Measurements from ENCODE around the gene CD14. TPM values are rescaled to one million over a fixed set of nuclear protein-coding genes. Genes with fewer than 3 reads are reported as not detected.
"Not testable (repeated sequence)": the region's sequence is repeated elsewhere in the genome, so short reads cannot be mapped to it uniquely, and the experiment has no call there.

Gene CD14
- total RNA-seq, 1 donor from 2014 or later: 0.17 TPM

DNA sequence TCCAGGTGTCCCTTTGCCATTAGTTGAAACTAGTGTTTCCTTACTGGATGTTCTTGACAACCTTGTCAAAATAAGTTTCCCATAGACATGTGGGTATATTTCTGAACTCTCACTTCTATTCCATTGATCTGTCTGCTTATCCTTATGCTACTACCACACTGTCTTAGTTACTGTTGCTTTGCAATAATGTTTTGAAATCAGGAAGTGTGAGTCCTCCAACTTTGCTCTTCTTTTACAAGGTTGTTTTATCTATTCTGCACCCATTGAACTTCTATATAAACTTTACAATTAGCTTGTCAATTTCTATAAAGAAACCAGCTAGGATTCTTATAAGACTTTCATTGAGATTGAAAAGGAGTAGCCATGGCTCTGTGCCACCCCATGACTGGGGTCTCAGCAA is 24.3 kb downstream of the CD14 start:
- peak; percentile 11 for DNase-seq (ENCODE audit: extremely low spot score, unreplicated experiment)
- Mint-ChIP-seq H3K27ac (no peak overlapping the region), H3K36me3 (no peaks in the 10 kb centered on the region), H3K9me3 (peaks cover 4% of the 10 kb centered on the region), H3K4me1 (ENCODE audit: unreplicated experiment) (no peaks in the 10 kb centered on the region), H3K4me3 (no peak overlapping the region), H3K27me3 (peaks cover 3% of the 10 kb centered on the region)
- TF ChIP-seq, protein P1, sequence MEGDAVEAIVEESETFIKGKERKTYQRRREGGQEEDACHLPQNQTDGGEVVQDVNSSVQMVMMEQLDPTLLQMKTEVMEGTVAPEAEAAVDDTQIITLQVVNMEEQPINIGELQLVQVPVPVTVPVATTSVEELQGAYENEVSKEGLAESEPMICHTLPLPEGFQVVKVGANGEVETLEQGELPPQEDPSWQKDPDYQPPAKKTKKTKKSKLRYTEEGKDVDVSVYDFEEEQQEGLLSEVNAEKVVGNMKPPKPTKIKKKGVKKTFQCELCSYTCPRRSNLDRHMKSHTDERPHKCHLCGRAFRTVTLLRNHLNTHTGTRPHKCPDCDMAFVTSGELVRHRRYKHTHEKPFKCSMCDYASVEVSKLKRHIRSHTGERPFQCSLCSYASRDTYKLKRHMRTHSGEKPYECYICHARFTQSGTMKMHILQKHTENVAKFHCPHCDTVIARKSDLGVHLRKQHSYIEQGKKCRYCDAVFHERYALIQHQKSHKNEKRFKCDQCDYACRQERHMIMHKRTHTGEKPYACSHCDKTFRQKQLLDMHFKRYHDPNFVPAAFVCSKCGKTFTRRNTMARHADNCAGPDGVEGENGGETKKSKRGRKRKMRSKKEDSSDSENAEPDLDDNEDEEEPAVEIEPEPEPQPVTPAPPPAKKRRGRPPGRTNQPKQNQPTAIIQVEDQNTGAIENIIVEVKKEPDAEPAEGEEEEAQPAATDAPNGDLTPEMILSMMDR (conservative IDR thresholded peaks at IDR 0.05): no peak

DNA sequence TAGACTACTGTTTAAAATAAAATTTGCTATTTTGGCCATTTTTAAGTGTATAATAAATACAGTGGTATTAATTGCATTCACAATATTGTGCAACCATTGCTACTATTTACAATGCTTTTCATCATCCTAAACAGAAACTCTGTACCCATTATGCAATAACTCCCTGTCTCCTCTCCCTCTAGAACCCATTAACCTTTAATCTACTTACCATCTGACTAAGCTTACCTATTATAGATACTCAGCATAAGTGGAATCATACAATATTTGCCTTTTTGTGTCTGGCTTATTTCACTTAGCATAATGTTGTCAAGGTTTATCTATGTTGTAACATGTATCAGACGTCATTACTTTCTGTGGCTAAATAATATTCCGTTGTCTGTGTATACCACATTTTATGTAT is 25.9 kb downstream of the CD14 start:
- H3K9me3 Mint-ChIP-seq: peaks cover 4% of the 10 kb centered on the region
- H3K27me3 Mint-ChIP-seq: peaks cover 3% of the 10 kb centered on the region
- no peak overlapping the region for H3K4me3 Mint-ChIP-seq
- H3K4me1 Mint-ChIP-seq (ENCODE audit: unreplicated experiment): no peaks in the 10 kb centered on the region
- no peak overlapping the region for H3K27ac Mint-ChIP-seq
- H3K36me3 Mint-ChIP-seq: no peaks in the 10 kb centered on the region
- no peak for DNase-seq (ENCODE audit: extremely low spot score, unreplicated experiment)
- TF ChIP-seq, protein P1 (conservative IDR thresholded peaks at IDR 0.05): no peak

DNA sequence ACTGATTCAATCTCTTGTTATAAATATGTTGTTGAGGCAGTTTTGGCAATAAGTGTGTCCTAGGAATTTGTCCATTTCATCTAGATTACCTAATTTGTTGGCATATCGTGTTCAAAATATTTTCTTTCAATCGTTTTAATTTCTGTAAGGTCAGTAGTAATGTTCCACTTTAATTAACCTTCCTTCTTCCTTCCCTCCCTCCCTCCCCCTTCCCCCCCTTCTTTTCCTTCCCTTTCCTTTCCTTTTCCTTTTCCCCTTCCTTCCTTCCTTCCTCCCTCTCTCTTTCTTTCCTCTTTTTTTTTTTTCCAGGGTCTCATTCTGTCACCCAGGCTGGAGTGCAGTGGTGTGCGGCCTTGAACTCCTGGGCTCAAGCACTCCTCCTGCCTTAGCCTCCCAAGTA is 27.1 kb downstream of the CD14 start:
- peaks cover 3% of the 10 kb centered on the region for H3K27me3 Mint-ChIP-seq
- no peak overlapping the region for H3K4me3 Mint-ChIP-seq
- H3K9me3 Mint-ChIP-seq: no peaks in the 10 kb centered on the region
- TF ChIP-seq, protein P1 (conservative IDR thresholded peaks at IDR 0.05): no peak
- H3K27ac Mint-ChIP-seq: no peak overlapping the region
- no peak for DNase-seq (ENCODE audit: extremely low spot score, unreplicated experiment)
- H3K4me1 Mint-ChIP-seq (ENCODE audit: unreplicated experiment): no peaks in the 10 kb centered on the region
- H3K36me3 Mint-ChIP-seq: no peaks in the 10 kb centered on the region

DNA sequence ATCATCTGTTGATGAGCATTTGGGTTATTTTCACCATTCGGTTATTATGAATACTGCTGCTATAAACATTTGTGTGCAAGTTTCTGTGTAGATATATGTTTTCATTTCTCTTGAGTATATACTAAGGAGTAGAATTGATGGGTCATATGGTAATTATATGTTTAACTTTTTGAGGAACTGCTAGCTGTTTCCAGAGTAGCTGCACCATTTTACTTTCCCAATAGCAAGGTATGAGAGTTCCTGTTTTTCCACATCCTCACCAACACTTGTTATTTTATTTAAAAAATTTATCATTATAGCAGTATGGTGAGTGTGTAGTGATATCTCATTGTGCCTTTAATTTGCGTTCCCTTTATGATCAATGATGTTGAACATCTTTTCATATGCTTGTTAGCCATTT is 29.2 kb downstream of the CD14 start:
- Mint-ChIP-seq H3K4me3 (no peak overlapping the region), H3K9me3 (no peaks in the 10 kb centered on the region), H3K4me1 (ENCODE audit: unreplicated experiment) (no peaks in the 10 kb centered on the region), H3K27me3 (peaks cover 1% of the 10 kb centered on the region), H3K27ac (no peak overlapping the region), H3K36me3 (no peaks in the 10 kb centered on the region)
- no peak for DNase-seq (ENCODE audit: extremely low spot score, unreplicated experiment)
- TF ChIP-seq, protein P1 (conservative IDR thresholded peaks at IDR 0.05): no peak

DNA sequence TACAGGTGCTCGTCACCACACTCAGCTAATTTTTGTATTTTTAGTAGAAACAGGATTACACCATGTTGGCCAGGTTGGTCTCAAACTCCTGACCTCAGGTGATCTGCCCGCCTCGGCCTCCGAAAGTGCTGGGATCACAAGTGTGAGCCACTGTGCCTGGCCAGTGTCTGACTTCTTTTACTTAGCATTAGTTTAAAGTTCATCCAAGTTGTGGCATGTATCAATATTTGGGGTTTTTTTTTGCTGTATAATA is 29.6 kb downstream of the CD14 start:
- H3K4me3 Mint-ChIP-seq; H3K27me3 Mint-ChIP-seq; H3K4me1 Mint-ChIP-seq (ENCODE audit: unreplicated experiment); DNase-seq (ENCODE audit: extremely low spot score, unreplicated experiment); H3K36me3 Mint-ChIP-seq; H3K9me3 Mint-ChIP-seq; H3K27ac Mint-ChIP-seq: not testable (repeated sequence)

DNA sequence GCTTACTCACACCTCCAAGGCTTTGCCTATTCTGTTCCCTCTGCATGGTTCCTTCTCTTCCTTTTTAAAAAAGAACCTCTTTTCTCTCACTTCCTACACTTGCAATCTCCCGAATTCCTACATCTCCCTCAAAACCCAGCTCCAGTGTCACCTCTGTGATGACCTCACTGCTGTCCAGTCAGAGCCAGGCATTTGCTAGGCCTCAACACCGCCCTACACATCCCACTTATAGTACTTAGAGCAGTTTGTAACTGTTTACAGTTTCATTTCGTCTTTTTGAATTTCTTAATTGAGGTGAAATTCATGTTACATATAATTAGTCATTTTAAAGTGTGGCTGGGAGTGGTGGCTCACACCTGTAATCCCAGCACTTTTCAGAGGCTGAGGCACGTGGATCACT is 30.8 kb downstream of the CD14 start:
- no peak overlapping the region for H3K4me3 Mint-ChIP-seq
- no peak for DNase-seq (ENCODE audit: extremely low spot score, unreplicated experiment)
- H3K4me1 Mint-ChIP-seq (ENCODE audit: unreplicated experiment): no peaks in the 10 kb centered on the region
- no peaks in the 10 kb centered on the region for H3K9me3 Mint-ChIP-seq
- TF ChIP-seq, protein P1 (conservative IDR thresholded peaks at IDR 0.05): no peak
- H3K36me3 Mint-ChIP-seq: no peaks in the 10 kb centered on the region
- H3K27me3 Mint-ChIP-seq: no peaks in the 10 kb centered on the region
- no peak overlapping the region for H3K27ac Mint-ChIP-seq
